Endodermal cell (in vitro differentiated cells): ENCODE data around the gene SLC26A6. TPM values are rescaled to one million over a fixed set of nuclear protein-coding genes. Genes with fewer than 3 reads are reported as not detected.

ENCODE experiments used
- DNase-seq: peaks from one replicate; pipeline ENCODE4 v3.0.0-alpha.2; 2017
- H3K27ac ChIP-seq: 2 replicates; pipeline ENCODE4 v1.5.1; 2013; ENCODE audit warnings: mild to moderate bottlenecking, low read depth, low read length, moderate library complexity
- H3K27me3 ChIP-seq: 2 replicates; pipeline ENCODE4 v1.6.1; 2013; ENCODE audit warnings: mild to moderate bottlenecking, low read length, moderate library complexity; ENCODE audit not compliant: insufficient read depth, control insufficient read depth, poor library complexity, severe bottlenecking
- H3K36me3 ChIP-seq: 2 replicates; pipeline ENCODE4 v1.7.0; 2013; ENCODE audit warnings: mild to moderate bottlenecking, low read length, moderate library complexity; ENCODE audit not compliant: control insufficient read depth, insufficient read depth
- H3K4me1 ChIP-seq: one replicate; pipeline ENCODE4 v1.7.0; 2013; ENCODE audit warnings: low read length; ENCODE audit not compliant: control insufficient read depth, insufficient read depth
- H3K4me3 ChIP-seq: 2 replicates; pipeline ENCODE4 v1.5.1; 2013; ENCODE audit warnings: mild to moderate bottlenecking, low read length, moderate library complexity
- H3K9ac ChIP-seq: 2 replicates; pipeline ENCODE4 v1.6.1; 2013; ENCODE audit warnings: mild to moderate bottlenecking, low read length, moderate library complexity; ENCODE audit not compliant: poor library complexity, severe bottlenecking; ENCODE audit errors: extremely low read depth
- H3K9me3 ChIP-seq: 2 replicates; pipeline ENCODE4 v1.6.1; 2013; ENCODE audit warnings: mild to moderate bottlenecking, low read length, moderate library complexity; ENCODE audit not compliant: control insufficient read depth
- H3K27ac Mint-ChIP-seq: 2 replicates; pipeline ENCODE4 v1.8.0; 2020; ENCODE audit warnings: mixed read lengths
- H3K27me3 Mint-ChIP-seq: 2 replicates; pipeline ENCODE4 v1.8.0; 2021; ENCODE audit warnings: mild to moderate bottlenecking, mixed read lengths; ENCODE audit not compliant: insufficient read depth
- H3K36me3 Mint-ChIP-seq: 2 replicates; pipeline ENCODE4 v1.8.0; 2020; ENCODE audit warnings: low read depth, mixed read lengths
- H3K4me1 Mint-ChIP-seq: 2 replicates; pipeline ENCODE4 v1.8.0; 2020; ENCODE audit warnings: mixed read lengths
- H3K4me3 Mint-ChIP-seq: 2 replicates; pipeline ENCODE4 v1.8.0; 2020; ENCODE audit warnings: mild to moderate bottlenecking, moderate library complexity, mixed read lengths
- H3K9me3 Mint-ChIP-seq: 2 replicates; pipeline ENCODE4 v1.8.0; 2020; ENCODE audit warnings: mild to moderate bottlenecking, mixed read lengths
- CTCF ChIP-seq: fragments of 200-600 bp; sonication (generic); conservative IDR thresholded peaks from 2 replicates; pipeline ENCODE4 v1.5.0; 2021; ENCODE audit warnings: antibody characterized with exemption, mild to moderate bottlenecking
- WGBS, 2 experiments: methylation state at CpG; one replicate each; pipeline versions ENCODE4 v1.1.5 to v1.1.7; 2013; ENCODE audit warnings: missing lambda C conversion rate in 2 of 2, mixed read lengths in 1 of 2; ENCODE audit not compliant: insufficient coverage in 1 of 2, insufficient read length in 1 of 2; 5-methylcytosine and 5-hydroxymethylcytosine counted together
- total RNA-seq, 2 donors: library from RNA; stranded (reverse); fragmentation: NEBNext Ultra II Directional in 1 of 2; extraction: Animal tissue kit (Norgen Biotek cat#: 25700) in 1 of 2; gene quantifications; 2 replicates in 1 of 2; 3 replicates in 1 of 2; pipeline ENCODE4 v1.2.1, GENCODE V29; 2021

Gene SLC26A6
- total RNA-seq, 2 donors from 2014 or later: 65.1 to 75.6 TPM

DNA sequence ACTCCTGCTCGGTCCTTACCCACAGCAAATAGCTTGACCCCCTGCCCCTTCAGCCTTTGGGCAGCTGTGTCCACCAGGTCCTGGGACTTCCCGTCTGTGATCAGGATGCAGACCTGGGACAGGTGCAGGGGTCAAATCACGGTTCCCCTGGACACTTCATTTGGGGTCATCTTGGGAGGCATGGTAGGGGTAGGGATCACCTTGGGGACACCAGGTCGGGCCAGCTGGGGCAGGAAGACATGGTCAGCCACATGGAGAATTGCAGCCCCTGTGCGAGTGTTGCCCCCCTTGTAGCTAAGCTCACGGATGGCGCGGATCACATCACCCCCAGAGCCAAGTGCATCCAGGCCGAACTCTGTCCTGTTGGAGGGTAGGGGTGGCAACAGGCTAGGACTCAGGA, 41.9 kb downstream of the SLC26A6 start:
- H3K36me3 ChIP-seq: no peaks in the 10 kb centered on the region
- TF ChIP-seq CTCF: no peak
- Mint-ChIP-seq H3K9me3 (no peaks in the 10 kb centered on the region), H3K4me3 (no peak overlapping the region), H3K27me3 (peaks cover 9% of the 10 kb centered on the region), H3K36me3 (peaks cover 8% of the 10 kb centered on the region), H3K27ac (no peak overlapping the region), H3K4me1 (peaks cover 13% of the 10 kb centered on the region)
- H3K27ac ChIP-seq: no peak overlapping the region
- peaks cover 17% of the 10 kb centered on the region for H3K27me3 ChIP-seq
- WGBS, 2 experiments: 93% methylated on average over 6 to 9 of the region's 9 CpGs
- no peak for DNase-seq
- no peak overlapping the region for H3K9ac ChIP-seq
- no peak overlapping the region for H3K4me3 ChIP-seq
- no peaks in the 10 kb centered on the region for H3K4me1 ChIP-seq
- no peaks in the 10 kb centered on the region for H3K9me3 ChIP-seq

GRCh38 chr3:48592519-48593087, 42.7 kb downstream of the SLC26A6 start:
- Histone ChIP-seq H3K4me1 (no peaks in the 10 kb centered on the region), H3K36me3 (no peaks in the 10 kb centered on the region), H3K27ac (no peak overlapping the region), H3K9me3 (no peaks in the 10 kb centered on the region), H3K27me3 (peaks cover 17% of the 10 kb centered on the region), H3K9ac (no peak overlapping the region), H3K4me3 (no peak overlapping the region)
- WGBS, 2 experiments: 94 to 97% methylated on average over 11 to 21 of the region's 21 CpGs
- Mint-ChIP-seq H3K27ac (no peak overlapping the region), H3K9me3 (no peaks in the 10 kb centered on the region), H3K4me1 (peaks cover 13% of the 10 kb centered on the region), H3K36me3 (peaks cover 4% of the 10 kb centered on the region), H3K4me3 (no peak overlapping the region), H3K27me3 (peaks cover 9% of the 10 kb centered on the region)
- no peak for TF ChIP-seq CTCF
- DNase-seq: no peak

GRCh38 chr3:48591886-48592518, 43.3 kb downstream of the SLC26A6 start:
- H3K4me1 ChIP-seq: no peaks in the 10 kb centered on the region
- no peak for TF ChIP-seq CTCF
- H3K4me1 Mint-ChIP-seq: peaks cover 13% of the 10 kb centered on the region
- 93 to 97% methylated on average over 11 to 22 of the region's 22 CpGs for WGBS, 2 experiments
- no peaks in the 10 kb centered on the region for H3K36me3 Mint-ChIP-seq
- H3K9me3 ChIP-seq: no peaks in the 10 kb centered on the region
- H3K36me3 ChIP-seq: no peaks in the 10 kb centered on the region
- H3K9me3 Mint-ChIP-seq: no peaks in the 10 kb centered on the region
- H3K4me3 Mint-ChIP-seq: no peak overlapping the region
- H3K4me3 ChIP-seq: no peak overlapping the region
- no peak overlapping the region for H3K27ac Mint-ChIP-seq
- H3K27me3 Mint-ChIP-seq: peaks cover 9% of the 10 kb centered on the region
- DNase-seq: no peak
- H3K27me3 ChIP-seq: peaks cover 17% of the 10 kb centered on the region
- H3K9ac ChIP-seq: no peak overlapping the region
- no peak overlapping the region for H3K27ac ChIP-seq
